Small intestine (tissue), 16 donors: Measurements from ENCODE around the gene OR1F1. TPM values are rescaled to one million over a fixed set of nuclear protein-coding genes. Genes with fewer than 3 reads are reported as not detected.
A peak's percentile ranks its signal among the peaks of the same experiment; 100 is the strongest.
"Not testable (repeated sequence)": the region's sequence is repeated elsewhere in the genome, so short reads cannot be mapped to it uniquely, and the experiment has no call there.

ENCODE experiments used
- DNase-seq, 2 donors: peaks; one replicate each; pipeline versions ENCODE4 v3.0.0 to v3.0.0-alpha.2; 2013
- FAIRE-seq: peaks from 2 replicates; lab custom pipeline; 2012; peaks lifted over from hg19 to GRCh38; lab: Jason Lieb, UNC
- H3K27ac ChIP-seq, 3 donors: one replicate each; pipeline ENCODE4 v1.5.1; 2013; ENCODE audit warnings: low read length in 2 of 3, mild to moderate bottlenecking in 2 of 3, control low read depth in 1 of 3, inconsistent platforms in 1 of 3, low read depth in 1 of 3, moderate library complexity in 1 of 3
- H3K27me3 ChIP-seq, 3 donors: one replicate each; pipeline ENCODE4 v1.6.1; 2013; ENCODE audit warnings: low read length in 3 of 3, inconsistent platforms in 1 of 3; ENCODE audit not compliant: control insufficient read depth in 3 of 3, insufficient read depth in 3 of 3
- H3K36me3 ChIP-seq, 3 donors: one replicate each; pipeline ENCODE4 v1.6.1; 2013; ENCODE audit warnings: low read length in 3 of 3, inconsistent platforms in 1 of 3, low read depth in 1 of 3, mild to moderate bottlenecking in 1 of 3, moderate library complexity in 1 of 3; ENCODE audit not compliant: control insufficient read depth in 3 of 3, insufficient read depth in 2 of 3
- H3K4me1 ChIP-seq, 3 donors: one replicate each; pipeline ENCODE4 v1.6.1; 2013; ENCODE audit warnings: low read length in 2 of 3, inconsistent platforms in 1 of 3, low read depth in 1 of 3, mild to moderate bottlenecking in 1 of 3, moderate library complexity in 1 of 3; ENCODE audit not compliant: control insufficient read depth in 3 of 3, insufficient read depth in 2 of 3
- H3K4me3 ChIP-seq, 3 donors: one replicate each; pipeline ENCODE4 v1.5.1; 2013; ENCODE audit warnings: low read length in 3 of 3, control low read depth in 1 of 3, inconsistent platforms in 1 of 3, low read depth in 1 of 3, mild to moderate bottlenecking in 1 of 3, moderate library complexity in 1 of 3
- H3K9me3 ChIP-seq, 2 donors: one replicate each; pipeline ENCODE4 v1.6.1; 2013; ENCODE audit warnings: low read depth in 1 of 2, low read length in 1 of 2; ENCODE audit not compliant: control insufficient read depth in 2 of 2, insufficient read depth in 1 of 2
- WGBS, 3 donors: extraction: QIAGEN DNeasy Blood & Tissue Kit; methylation state at CpG; one replicate each; pipeline ENCODE4 v1.1.7; 2013; 5-methylcytosine and 5-hydroxymethylcytosine counted together
- long read RNA-seq, 10 donors: transcript quantifications; one replicate each; lab custom pipeline, GENCODE V29; 2026
- polyA plus RNA-seq, 4 donors: library from polyadenylated mRNA; stranded (reverse) in 3 of 4; unstranded in 1 of 4; fragments of 200-250 nt in 3 of 4; fragments of 120-200 nt in 1 of 4; gene quantifications; one replicate each; pipeline versions ENCODE4 v1.2.1 to v1.2.3, GENCODE V29; 2013
- donor health status: healthy with polysubstance abuse.
- donor health status: control.
- donor health status: control.
- donor health status: Bipolar disorder and iron deficiency.
- donor health status: healthy.

OR1F1 gene
- polyA plus RNA-seq, result not detected
- long read RNA-seq, donor 1, result 0 reads
- long read RNA-seq, donor 2, result 0 reads
- long read RNA-seq, donor 3, result 0 reads
- long read RNA-seq, donor 4, result 0 reads
- long read RNA-seq, donor 5, result 0 reads
- long read RNA-seq, donor 6, result 0 reads
- long read RNA-seq, donor 7, result 0 reads
- long read RNA-seq, donor 8, result 0 reads
- long read RNA-seq, donor 9, result 0 reads
- long read RNA-seq, donor 10, result 0 reads

DNA sequence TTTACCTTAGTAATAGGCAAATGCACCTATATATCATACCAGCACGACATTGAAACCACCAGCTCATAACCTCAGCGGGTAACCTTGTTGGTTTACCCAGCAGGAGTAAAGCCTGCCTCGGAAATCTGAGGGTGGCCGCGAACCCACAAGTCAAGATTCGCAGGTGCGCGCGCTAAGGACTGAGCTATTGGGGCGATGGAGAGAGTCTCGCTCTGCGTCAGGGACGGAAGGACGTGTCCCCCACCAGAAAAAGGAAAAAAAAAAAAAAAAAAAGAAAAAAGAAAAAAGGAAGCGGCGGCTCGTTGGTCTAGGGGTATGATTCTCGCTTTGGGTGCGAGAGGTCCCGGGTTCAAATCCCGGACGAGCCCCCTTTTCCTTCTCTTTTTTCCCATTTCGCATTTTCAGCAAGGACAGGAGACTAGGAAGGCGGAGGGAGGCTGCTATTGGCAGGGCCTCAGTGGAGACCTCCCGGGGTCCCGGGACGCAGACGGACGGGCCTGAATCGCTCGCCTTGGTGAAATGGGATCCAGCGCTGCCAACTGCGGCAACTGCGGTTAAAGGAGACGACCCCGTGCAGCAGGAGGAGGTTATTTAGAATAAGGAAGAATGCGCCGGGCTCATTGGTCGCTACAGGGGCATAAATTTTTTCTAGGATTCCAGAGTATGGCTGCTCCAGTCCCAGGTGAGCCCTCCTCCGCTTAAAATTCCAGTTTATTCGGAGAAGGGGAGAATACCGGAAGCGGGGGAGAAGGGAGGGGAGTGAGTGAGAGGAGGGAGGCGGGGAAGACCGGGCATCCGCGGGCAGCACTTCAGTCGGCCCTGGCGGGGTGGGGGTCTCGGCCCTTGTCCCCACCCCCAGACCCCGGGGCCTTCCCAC is at the start of gene OR1F1:
Gene OR1F1 (plus strand): TSS at position 407 of the 877 bp plus-strand sequence.
- WGBS, 3 donors, result 2 to 9% (median 8%) methylated on average over 51 of the region's 51 CpGs
- Histone ChIP-seq H3K27ac (no peak within 1 kb of the TSS), H3K4me1 (peaks cover 0 to 19% (median 1%) of the 10 kb centered on the region in 3 donors), H3K9me3 (peaks cover 0 to 5% of the 10 kb centered on the region in 2 donors), H3K27me3 (peaks cover 3 to 96% (median 70%) of the 10 kb centered on the region in 3 donors), H3K4me3 (peak within 1 kb of the TSS in 1 of 3 donors; percentile 33), H3K36me3 (no peaks in the 10 kb centered on the region)
- FAIRE-seq, result no peak
- DNase-seq, result no peak

GRCh38 chr16:3138342-3138741 is 49.7 kb upstream of the OR1F1 start:
- FAIRE-seq, result no peak
- no peak for DNase-seq
- 87 to 90% (median 88%) methylated on average over 16 to 21 of the region's 21 CpGs for WGBS, 3 donors

GRCh38 chr16:3138823-3139426 is 49.1 kb upstream of the OR1F1 start:
- H3K9me3 ChIP-seq, result no peaks in the 10 kb centered on the region
- H3K27me3 ChIP-seq, result no peaks in the 10 kb centered on the region
- H3K36me3 ChIP-seq, result peaks cover 0 to 63% (median 19%) of the 10 kb centered on the region in 3 donors
- H3K4me1 ChIP-seq, result peaks cover 0 to 13% (median 8%) of the 10 kb centered on the region in 3 donors
- WGBS, 3 donors, result 88 to 93% (median 92%) methylated on average over 14 of the region's 14 CpGs
- FAIRE-seq, result no peak
- no peak for DNase-seq
- H3K4me3 ChIP-seq, result no peak overlapping the region
- no peak overlapping the region for H3K27ac ChIP-seq

More at GRCh38 chr16:3138342-3138741, 49.7 kb upstream of the OR1F1 start:
- H3K27ac ChIP-seq, result no peak overlapping the region
- H3K36me3 ChIP-seq, result peaks cover 0 to 61% (median 19%) of the 10 kb centered on the region in 3 donors
- H3K9me3 ChIP-seq, result no peaks in the 10 kb centered on the region
- H3K27me3 ChIP-seq, result no peaks in the 10 kb centered on the region
- H3K4me3 ChIP-seq, result no peak overlapping the region
- H3K4me1 ChIP-seq, result peaks cover 0 to 7% (median 5%) of the 10 kb centered on the region in 3 donors

DNA sequence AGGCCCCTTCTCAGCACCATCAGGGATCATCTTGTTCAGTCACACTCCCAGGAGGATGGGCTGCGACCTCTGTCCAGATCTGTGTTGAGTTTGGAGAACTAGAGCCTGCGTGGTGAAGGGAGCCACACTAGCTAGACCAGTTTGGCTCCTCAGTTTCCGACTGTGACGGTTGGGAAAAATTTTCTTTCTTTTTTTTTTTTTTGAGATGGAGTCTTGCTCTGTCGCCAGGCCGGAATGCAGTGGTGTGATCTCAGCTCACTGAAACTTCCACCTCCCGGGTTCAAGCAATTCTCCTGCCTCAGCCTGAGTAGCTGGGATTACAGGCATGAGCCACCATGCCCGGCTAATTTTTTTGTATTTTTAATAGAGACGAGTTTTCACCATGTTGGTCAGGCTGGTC is 48.4 kb upstream of the OR1F1 start:
- Histone ChIP-seq H3K4me1 (peaks cover 0 to 19% (median 8%) of the 10 kb centered on the region in 3 donors), H3K36me3 (peaks cover 0 to 65% (median 19%) of the 10 kb centered on the region in 3 donors)
- FAIRE-seq, DNase-seq, H3K4me3 ChIP-seq, H3K27ac ChIP-seq, H3K27me3 ChIP-seq, H3K9me3 ChIP-seq: not testable (repeated sequence)
- WGBS, 3 donors, result 91 to 95% (median 93%) methylated on average over 9 of the region's 9 CpGs

- no peak for DNase-seq
- no peak overlapping the region for H3K4me3 ChIP-seq
- no peaks in the 10 kb centered on the region for H3K27me3 ChIP-seq
- no peak for FAIRE-seq
- H3K4me1 ChIP-seq, result peaks cover 0 to 19% (median 10%) of the 10 kb centered on the region in 3 donors
- no peaks in the 10 kb centered on the region for H3K9me3 ChIP-seq
- peaks cover 0 to 65% (median 19%) of the 10 kb centered on the region in 3 donors for H3K36me3 ChIP-seq
- 95 to 97% (median 97%) methylated on average over 61 to 69 of the region's 69 CpGs for WGBS, 3 donors
- no peak overlapping the region for H3K27ac ChIP-seq
Observed at GRCh38 chr16:3140603-3141427, 47.2 kb upstream of the OR1F1 start.

DNA sequence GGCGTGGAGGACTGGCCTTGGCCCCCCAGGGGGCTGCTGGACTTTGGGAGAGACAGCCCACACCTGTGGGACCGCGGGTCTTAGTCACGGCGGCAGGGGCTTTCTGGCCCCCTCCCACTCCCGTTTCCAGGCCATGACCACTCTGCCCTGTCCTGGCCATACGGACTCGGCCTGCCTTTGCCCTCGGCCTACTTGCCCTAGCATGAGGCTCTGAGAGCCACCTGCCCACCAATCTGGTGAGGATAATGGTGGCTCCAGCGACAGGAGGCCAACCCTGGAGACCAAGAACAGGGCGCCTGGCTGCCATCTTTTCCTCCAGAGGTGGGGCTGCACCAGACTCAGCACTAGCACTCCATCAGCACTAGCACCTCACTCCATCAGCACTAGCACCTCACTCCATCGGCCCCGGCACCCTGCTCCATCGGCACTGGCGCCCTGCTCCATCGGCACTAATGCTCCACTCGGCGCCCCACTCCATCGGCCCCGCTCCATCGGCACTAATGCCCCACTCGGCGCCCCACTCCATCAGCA is 46.2 kb upstream of the OR1F1 start:
- WGBS, 3 donors, result 96 to 97% (median 96%) methylated on average over 23 of the region's 23 CpGs
- Histone ChIP-seq H3K4me1 (peaks cover 0 to 18% (median 8%) of the 10 kb centered on the region in 3 donors), H3K4me3 (no peak overlapping the region), H3K9me3 (no peaks in the 10 kb centered on the region), H3K27me3 (no peaks in the 10 kb centered on the region), H3K36me3 (peaks cover 0 to 64% (median 19%) of the 10 kb centered on the region in 3 donors), H3K27ac (no peak overlapping the region)
- FAIRE-seq (no peak), DNase-seq (no peak)

- 96 to 97% (median 97%) methylated on average over 22 of the region's 22 CpGs for WGBS, 3 donors
- DNase-seq, result no peak
Observed at GRCh38 chr16:3142327-3142726, 45.7 kb upstream of the OR1F1 start.

More at GRCh38 chr16:3142327-3142726, 45.7 kb upstream of the OR1F1 start:
- Histone ChIP-seq H3K27me3 (no peaks in the 10 kb centered on the region), H3K36me3 (peaks cover 0 to 60% (median 19%) of the 10 kb centered on the region in 3 donors), H3K27ac (no peak overlapping the region), H3K4me3 (no peak overlapping the region), H3K4me1 (peaks cover 0 to 18% (median 8%) of the 10 kb centered on the region in 3 donors), H3K9me3 (no peaks in the 10 kb centered on the region)
- FAIRE-seq, result no peak
